Dermis microvascular lymphatic vessel endothelial cell (primary cell): ENCODE data around the gene HHEX. TPM values are rescaled to one million over a fixed set of nuclear protein-coding genes. Genes with fewer than 3 reads are reported as not detected.
"Not testable (repeated sequence)": the region's sequence is repeated elsewhere in the genome, so short reads cannot be mapped to it uniquely, and the experiment has no call there.

ENCODE experiments used
- DNase-seq, 2 donors: peaks; one replicate each; pipeline versions ENCODE4 v3.0.0 to v3.0.0-alpha.2; 2010; ENCODE audit warnings: low read depth in 2 of 2
- total RNA-seq: library from RNA; depleted of rRNA; stranded (reverse); fragments of >200 nt; gene quantifications from 2 replicates; pipeline ENCODE4 v1.2.1, GENCODE V29; 2014

Gene HHEX
- total RNA-seq = 36.8 and 62.8 TPM in 2 replicates

- peak; percentile 63 to 89 for DNase-seq
Observed at GRCh38 chr10:92689663-92690210, at the start of gene HHEX. Gene HHEX, plus strand, starts transcription at chr10:92689955. Its CDS starts 32 bp downstream, at chr10:92689987.

- peak; percentile 88 to 89 for DNase-seq
Observed at GRCh38 chr10:92640107-92640506, 49.6 kb upstream of the HHEX start.

- no peak for DNase-seq
Observed at GRCh38 chr10:92641492-92641891, 48.3 kb upstream of the HHEX start.

- no peak for DNase-seq
Observed at GRCh38 chr10:92644921-92645320, 44.8 kb upstream of the HHEX start.

- DNase-seq = not testable (repeated sequence)
Observed at GRCh38 chr10:92650864-92651263, 38.9 kb upstream of the HHEX start.

- DNase-seq = no peak
Observed at GRCh38 chr10:92655426-92655825, 34.3 kb upstream of the HHEX start.

- no peak for DNase-seq
Observed at GRCh38 chr10:92656266-92656961, 33.3 kb upstream of the HHEX start.

GRCh38 chr10:92657024-92657423 is 32.7 kb upstream of the HHEX start:
- no peak for DNase-seq

- DNase-seq = peak in 1 of 2 donors; percentile 10
Observed at GRCh38 chr10:92662848-92663247, 26.9 kb upstream of the HHEX start.

- DNase-seq = no peak
Observed at GRCh38 chr10:92664322-92664721, 25.4 kb upstream of the HHEX start.

GRCh38 chr10:92667078-92667477 is 22.7 kb upstream of the HHEX start:
- DNase-seq = no peak

- DNase-seq = no peak
Observed at GRCh38 chr10:92677708-92678107, 12.0 kb upstream of the HHEX start.

- no peak for DNase-seq
Observed at GRCh38 chr10:92678206-92678605, 11.5 kb upstream of the HHEX start.

- no peak for DNase-seq
Observed at GRCh38 chr10:92681306-92681834, 8.4 kb upstream of the HHEX start.

GRCh38 chr10:92688573-92688926 is 1.2 kb upstream of the HHEX start:
- no peak for DNase-seq

GRCh38 chr10:92688927-92689662 is 660 bp upstream of the HHEX start:
- DNase-seq = peak in 1 of 2 donors; percentile 58

- DNase-seq = peak; percentile 99
Observed at GRCh38 chr10:92690211-92690914, 608 bp downstream of the HHEX start.

- no peak for DNase-seq
Observed at GRCh38 chr10:92690915-92691590, 1.3 kb downstream of the HHEX start.

GRCh38 chr10:92691591-92692079 is 1.9 kb downstream of the HHEX start:
- DNase-seq = peak; percentile 73 to 91

- peak in 1 of 2 donors; percentile 25 for DNase-seq
Observed at GRCh38 chr10:92692080-92692671, 2.4 kb downstream of the HHEX start.
